WTC11 (cell line): ENCODE measurements around the gene KCNIP3. TPM values are rescaled to one million over a fixed set of nuclear protein-coding genes. Genes with fewer than 3 reads are reported as not detected.

Experiments used
- ATAC-seq: fragments of 200-7000 bp; cut with Tn5 transposase; 2 replicates; pipeline ENCODE4 v1.10.0; 2021; ENCODE audit warnings: mild to moderate bottlenecking, moderate library complexity
- CTCF ChIA-PET: fragments of 300-600 bp; sonication (Branson Sonifier 250); formaldehyde crosslinking; loops from one replicate; lab custom pipeline; 2021; ENCODE audit warnings: antibody characterized with exemption; lab: Charles Lee
- POLR2A ChIA-PET: fragments of 350-600 bp; sonication (Branson Sonifier 250); formaldehyde crosslinking; loops from one replicate; lab custom pipeline; 2021; ENCODE audit warnings: antibody characterized with exemption; lab: Charles Lee
- DNase-seq: peaks from one replicate; pipeline ENCODE4 v3.0.0; 2021; ENCODE audit warnings: low spot score
- H3K27ac Mint-ChIP-seq: 2 replicates; pipeline ENCODE4 v1.8.0; 2021; ENCODE audit warnings: mixed read lengths
- H3K27me3 Mint-ChIP-seq: 2 replicates; pipeline ENCODE4 v1.8.0; 2021; ENCODE audit warnings: low read depth, mild to moderate bottlenecking, moderate library complexity, mixed read lengths
- H3K36me3 Mint-ChIP-seq: 2 replicates; pipeline ENCODE4 v1.8.0; 2021; ENCODE audit warnings: mixed read lengths
- H3K4me1 Mint-ChIP-seq: 2 replicates; pipeline ENCODE4 v1.8.0; 2022; ENCODE audit warnings: mixed read lengths
- H3K4me3 Mint-ChIP-seq: 2 replicates; pipeline ENCODE4 v1.8.0; 2021; ENCODE audit warnings: mild to moderate bottlenecking, moderate library complexity, mixed read lengths
- H3K9me3 Mint-ChIP-seq: 2 replicates; pipeline ENCODE4 v1.8.0; 2021; ENCODE audit warnings: mixed read lengths
- ARID4B ChIP-seq: sonication (generic); formaldehyde crosslinking; IDR thresholded peaks from 2 replicates; pipeline ENCODE4 v1.8.0; 2023; ENCODE audit warnings: missing genetic modification reagents, mild to moderate bottlenecking, borderline replicate concordance
- CREB1 ChIP-seq: sonication (generic); formaldehyde crosslinking; IDR thresholded peaks from 2 replicates; pipeline ENCODE4 v1.8.0; 2023; ENCODE audit warnings: mild to moderate bottlenecking, missing genetic modification reagents
- E2F4 ChIP-seq: sonication (generic); formaldehyde crosslinking; IDR thresholded peaks from 2 replicates; pipeline ENCODE4 v1.8.1; 2022; ENCODE audit warnings: low read depth, mild to moderate bottlenecking, moderate library complexity, missing genetic modification reagents, borderline replicate concordance
- ELF4 ChIP-seq: sonication (generic); formaldehyde crosslinking; IDR thresholded peaks from 2 replicates; pipeline ENCODE4 v1.8.1; 2022; ENCODE audit warnings: low read depth, mild to moderate bottlenecking, moderate library complexity, missing genetic modification reagents
- ESRRA ChIP-seq: sonication (generic); formaldehyde crosslinking; IDR thresholded peaks from 2 replicates; pipeline ENCODE4 v1.8.1; 2022; ENCODE audit warnings: mild to moderate bottlenecking, missing genetic modification reagents, borderline replicate concordance
- GTF2I ChIP-seq: fragments of 250-450 bp; sonication (Bioruptor Pico); conservative IDR thresholded peaks from 2 replicates; pipeline ENCODE4 v1.4.0; 2021; ENCODE audit warnings: mild to moderate bottlenecking
- JAZF1 ChIP-seq: fragments of 250-450 bp; sonication (Bioruptor Pico); IDR thresholded peaks from 2 replicates; pipeline ENCODE4 v1.9.0; 2021; ENCODE audit warnings: moderate library complexity, mild to moderate bottlenecking, inconsistent platforms
- MXD4 ChIP-seq: fragments of 250-450 bp; sonication (Bioruptor Pico); IDR thresholded peaks from 2 replicates; pipeline ENCODE4 v1.8.0; 2021; ENCODE audit warnings: mild to moderate bottlenecking, moderate library complexity, borderline replicate concordance
- PRDM15 ChIP-seq: sonication (generic); formaldehyde crosslinking; IDR thresholded peaks from 2 replicates; pipeline ENCODE4 v1.8.0; 2022; ENCODE audit warnings: missing genetic modification reagents
- RELA ChIP-seq: sonication (generic); formaldehyde crosslinking; IDR thresholded peaks from 2 replicates; pipeline ENCODE4 v1.8.1; 2022; ENCODE audit warnings: missing genetic modification reagents, mild to moderate bottlenecking, borderline replicate concordance
- RORB ChIP-seq: fragments of 250-450 bp; sonication (Bioruptor Pico); IDR thresholded peaks from 2 replicates; pipeline ENCODE4 v1.9.0; 2021; ENCODE audit warnings: mild to moderate bottlenecking
- SMAD3 ChIP-seq: sonication (generic); formaldehyde crosslinking; IDR thresholded peaks from 2 replicates; pipeline ENCODE4 v1.8.0; 2022; ENCODE audit warnings: missing genetic modification reagents, mild to moderate bottlenecking, borderline replicate concordance
- SOX15 ChIP-seq: fragments of 250-450 bp; sonication (Bioruptor Pico); IDR thresholded peaks from 2 replicates; pipeline ENCODE4 v1.9.0; 2021; ENCODE audit warnings: mild to moderate bottlenecking
- STAT6 ChIP-seq: sonication (generic); formaldehyde crosslinking; conservative IDR thresholded peaks from 2 replicates; pipeline ENCODE4 v1.8.1; 2023; ENCODE audit warnings: mild to moderate bottlenecking, low read depth, missing genetic modification reagents, moderate library complexity
- TCF7 ChIP-seq: sonication (generic); formaldehyde crosslinking; IDR thresholded peaks from 2 replicates; pipeline ENCODE4 v1.8.0; 2022; ENCODE audit warnings: mild to moderate bottlenecking, low read depth, missing genetic modification reagents, moderate library complexity
- ZNF263 ChIP-seq: sonication (generic); formaldehyde crosslinking; IDR thresholded peaks from 2 replicates; pipeline ENCODE4 v1.8.1; 2022; ENCODE audit warnings: low read depth, mild to moderate bottlenecking, moderate library complexity, missing genetic modification reagents
- ZNF425 ChIP-seq: fragments of 250-450 bp; sonication (Bioruptor Pico); conservative IDR thresholded peaks from 2 replicates; pipeline ENCODE4 v1.9.0; 2021; ENCODE audit warnings: mild to moderate bottlenecking
- ZNF512 ChIP-seq: sonication (generic); formaldehyde crosslinking; IDR thresholded peaks from 2 replicates; pipeline ENCODE4 v1.8.1; 2022; ENCODE audit warnings: missing genetic modification reagents, borderline replicate concordance
- total RNA-seq: library from RNA; stranded (reverse); gene quantifications from 3 replicates; pipeline ENCODE4 v1.2.3, GENCODE V29; 2021

KCNIP3 gene
- total RNA-seq, 1 experiment from 2014 or later, result 2.1 TPM

- no peak for TF ChIP-seq ZNF425 (CRISPR knock-in tag)
- TF ChIP-seq ESRRA (CRISPR knock-in tag), result no peak
- TF ChIP-seq E2F4 (CRISPR knock-in tag), result no peak
- TF ChIP-seq ZNF512 (CRISPR knock-in tag), result no peak
- TF ChIP-seq RELA (CRISPR knock-in tag), result no peak
- no peak for TF ChIP-seq STAT6 (CRISPR knock-in tag)
- TF ChIP-seq SMAD3, result no peak
- no peak for TF ChIP-seq PRDM15
Measured at GRCh38 chr2:95310216-95310615, 13.1 kb downstream of the KCNIP3 start (continued).

GRCh38 chr2:95310651-95311050 lies 13.5 kb downstream of the KCNIP3 start:
- Mint-ChIP-seq H3K27ac (no peak overlapping the region), H3K4me1 (peaks cover 3% of the 10 kb centered on the region), H3K27me3 (no peaks in the 10 kb centered on the region), H3K36me3 (no peaks in the 10 kb centered on the region), H3K4me3 (no peak overlapping the region), H3K9me3 (no peaks in the 10 kb centered on the region)
- CTCF ChIA-PET, result interaction anchor here (2.5 to 2.8 kb wide), 2 partner anchors 79 kb away, joined by 12 to 34 read pairs; no protein-coding TSS in a partner anchor
- DNase-seq, result no peak
- POLR2A ChIA-PET, result no interaction called here
- ATAC-seq, result no peak
- TF ChIP-seq TCF7 (CRISPR knock-in tag) (no peak), MXD4 (no peak), ELF4 (CRISPR knock-in tag) (no peak), SOX15 (CRISPR knock-in tag) (no peak), CREB1 (no peak), JAZF1 (CRISPR knock-in tag) (no peak), RORB (CRISPR knock-in tag) (no peak), ZNF263 (no peak), ARID4B (CRISPR knock-in tag) (no peak), GTF2I (CRISPR knock-in tag) (no peak)
